Measurements from ENCODE around the gene HSCB.
"Not testable (repeated sequence)": the region's sequence is repeated elsewhere in the genome, so short reads cannot be mapped to it uniquely, and the experiment has no call there.

HSCB gene

GRCh38 chr22:28736301-28737155 is 5.3 kb upstream of the HSCB start:
- Histone ChIP-seq H3K4me3 (ENCODE audit: low read length) (no peak overlapping the region), H3K9me2 (replicated peaks; ENCODE audit: insufficient read depth, low read length) (no peaks in the 10 kb centered on the region), H3K27ac (ENCODE audit: low read length) (no peak overlapping the region), H3K4me1 (ENCODE audit: low read length) (no peaks in the 10 kb centered on the region), H3K36me3 (replicated peaks; ENCODE audit: insufficient read depth, low read length) (no peaks in the 10 kb centered on the region; the same call in 1 of the 2 replicates), H3K9me3 (replicated peaks; ENCODE audit: insufficient read depth, low read length) (no peaks in the 10 kb centered on the region), H3K79me2 (ENCODE audit: low read length) (peaks cover 79% of the 10 kb centered on the region), H3K9ac (ENCODE audit: low read length) (no peak overlapping the region), H3F3A (ENCODE audit: insufficient read depth, low read length) (peaks cover 4% of the 10 kb centered on the region; the same call in 1 of the 2 replicates), H2AFZ (ENCODE audit: low read length) (no peak overlapping the region), H3K4me2 (ENCODE audit: low read depth, low read length) (no peak overlapping the region), H3K27me3 (replicated peaks; ENCODE audit: insufficient read depth, low read length) (no peaks in the 10 kb centered on the region), H4K20me1 (ENCODE audit: insufficient read depth, low read length) (no peaks in the 10 kb centered on the region)
- no peak for DNase-seq
- TF ChIP-seq, protein P1, sequence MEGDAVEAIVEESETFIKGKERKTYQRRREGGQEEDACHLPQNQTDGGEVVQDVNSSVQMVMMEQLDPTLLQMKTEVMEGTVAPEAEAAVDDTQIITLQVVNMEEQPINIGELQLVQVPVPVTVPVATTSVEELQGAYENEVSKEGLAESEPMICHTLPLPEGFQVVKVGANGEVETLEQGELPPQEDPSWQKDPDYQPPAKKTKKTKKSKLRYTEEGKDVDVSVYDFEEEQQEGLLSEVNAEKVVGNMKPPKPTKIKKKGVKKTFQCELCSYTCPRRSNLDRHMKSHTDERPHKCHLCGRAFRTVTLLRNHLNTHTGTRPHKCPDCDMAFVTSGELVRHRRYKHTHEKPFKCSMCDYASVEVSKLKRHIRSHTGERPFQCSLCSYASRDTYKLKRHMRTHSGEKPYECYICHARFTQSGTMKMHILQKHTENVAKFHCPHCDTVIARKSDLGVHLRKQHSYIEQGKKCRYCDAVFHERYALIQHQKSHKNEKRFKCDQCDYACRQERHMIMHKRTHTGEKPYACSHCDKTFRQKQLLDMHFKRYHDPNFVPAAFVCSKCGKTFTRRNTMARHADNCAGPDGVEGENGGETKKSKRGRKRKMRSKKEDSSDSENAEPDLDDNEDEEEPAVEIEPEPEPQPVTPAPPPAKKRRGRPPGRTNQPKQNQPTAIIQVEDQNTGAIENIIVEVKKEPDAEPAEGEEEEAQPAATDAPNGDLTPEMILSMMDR (IDR thresholded peaks at IDR 0.05; ENCODE audit: low read length), result no peak
- TF ChIP-seq EZH2phosphoT487 (IDR thresholded peaks at IDR 0.05; ENCODE audit: low read length), result no peak
- no peak for TF ChIP-seq EZH2 (optimal IDR thresholded peaks at IDR 0.05; ENCODE audit: low read depth, low read length)

GRCh38 chr22:28737701-28738100 is 4.1 kb upstream of the HSCB start:
- Histone ChIP-seq H3K27ac (ENCODE audit: low read length) (no peak overlapping the region), H2AFZ (ENCODE audit: low read length) (no peak overlapping the region), H4K20me1 (ENCODE audit: insufficient read depth, low read length) (no peaks in the 10 kb centered on the region), H3K79me2 (ENCODE audit: low read length) (peaks cover 83% of the 10 kb centered on the region), H3K9ac (ENCODE audit: low read length) (no peak overlapping the region), H3K4me2 (ENCODE audit: low read depth, low read length) (no peak overlapping the region), H3K4me1 (ENCODE audit: low read length) (peaks cover 1% of the 10 kb centered on the region; the same call in 1 of the 2 replicates), H3K9me3 (replicated peaks; ENCODE audit: insufficient read depth, low read length) (no peaks in the 10 kb centered on the region), H3K27me3 (replicated peaks; ENCODE audit: insufficient read depth, low read length) (no peaks in the 10 kb centered on the region), H3K4me3 (ENCODE audit: low read length) (no peak overlapping the region), H3K36me3 (replicated peaks; ENCODE audit: insufficient read depth, low read length) (no peaks in the 10 kb centered on the region; the same call in 1 of the 2 replicates), H3K9me2 (replicated peaks; ENCODE audit: insufficient read depth, low read length) (no peaks in the 10 kb centered on the region), H3F3A (ENCODE audit: insufficient read depth, low read length) (peaks cover 4% of the 10 kb centered on the region; the same call in 1 of the 2 replicates)
- TF ChIP-seq EZH2phosphoT487 (IDR thresholded peaks at IDR 0.05; ENCODE audit: low read length), result no peak
- TF ChIP-seq, protein P1 (IDR thresholded peaks at IDR 0.05; ENCODE audit: low read length), result no peak
- no peak for TF ChIP-seq EZH2 (optimal IDR thresholded peaks at IDR 0.05; ENCODE audit: low read depth, low read length)
- DNase-seq, result no peak

DNA sequence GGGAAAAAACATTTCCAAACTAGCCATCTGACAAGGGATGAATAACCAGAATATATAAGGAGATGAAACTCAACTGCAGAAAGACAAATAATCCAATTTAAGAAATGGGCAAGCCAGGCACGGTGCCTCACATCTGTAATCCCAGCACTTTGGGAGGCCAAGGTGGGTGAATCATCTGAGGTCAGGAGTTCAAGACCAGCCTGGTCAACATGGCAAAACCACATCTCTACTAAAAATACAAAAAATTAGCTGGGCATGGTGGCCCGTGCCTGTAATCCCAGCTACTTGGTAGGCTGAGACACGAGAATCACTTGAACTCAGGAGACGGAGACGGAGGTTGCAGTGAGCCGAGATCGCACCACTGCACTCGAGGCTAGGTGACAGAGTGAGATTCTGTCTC is 3.0 kb upstream of the HSCB start:
- H3K27ac ChIP-seq (ENCODE audit: low read length); H3K4me2 ChIP-seq (ENCODE audit: low read depth, low read length): not testable (repeated sequence)
- peaks cover 86% of the 10 kb centered on the region for H3K79me2 ChIP-seq (ENCODE audit: low read length)

More for the DNA sequence above, 3.0 kb upstream of the HSCB start:
- H3F3A ChIP-seq (ENCODE audit: insufficient read depth, low read length); H2AFZ ChIP-seq (ENCODE audit: low read length); H3K9ac ChIP-seq (ENCODE audit: low read length); H3K27me3 ChIP-seq (replicated peaks; ENCODE audit: insufficient read depth, low read length); H3K9me2 ChIP-seq (replicated peaks; ENCODE audit: insufficient read depth, low read length); H3K4me3 ChIP-seq (ENCODE audit: low read length); H3K36me3 ChIP-seq (replicated peaks; ENCODE audit: insufficient read depth, low read length); H3K9me3 ChIP-seq (replicated peaks; ENCODE audit: insufficient read depth, low read length); H4K20me1 ChIP-seq (ENCODE audit: insufficient read depth, low read length); DNase-seq: not testable (repeated sequence)
- peaks cover 10% of the 10 kb centered on the region; the same call in 1 of the 2 replicates for H3K4me1 ChIP-seq (ENCODE audit: low read length)
